ENCODE results near the gene SSH2. TPM values are rescaled to one million over a fixed set of nuclear protein-coding genes. Genes with fewer than 3 reads are reported as not detected.

The SSH2 gene
- total RNA-seq, 5 donors from 2014 or later (not counting 1 experiment from before 2014, with no cell fraction given) = 76.2 to 115 (median 82.7) TPM

- Histone ChIP-seq H3K27me3 (replicated peaks in 1 of 2; ENCODE audit: control insufficient read depth in 2 of 2, extremely low read depth in 1 of 2, insufficient read depth in 2 of 2, low read length in 1 of 2) (no peaks in the 10 kb centered on the region), H3K27ac (ENCODE audit: low read length) (no peak overlapping the region), H3K4me1 (ENCODE audit: control insufficient read depth in 1 of 2, extremely low read depth in 1 of 2, insufficient read depth in 2 of 2, low read length in 2 of 2) (no peaks in the 10 kb centered on the region), H3K36me3 (ENCODE audit: control insufficient read depth in 2 of 2, extremely low read depth in 1 of 2, insufficient read depth in 1 of 2, low read length in 1 of 2) (peaks cover 0 to 4% of the 10 kb centered on the region in 2 donors), H3K9me3 (no peaks in the 10 kb centered on the region), H3K4me3 (ENCODE audit: control insufficient read depth in 1 of 2, extremely low read depth in 1 of 2, low read length in 1 of 2) (no peak overlapping the region)
- H3K9me3 Mint-ChIP-seq = no peaks in the 10 kb centered on the region
- POLR2A ChIA-PET = no interaction called here
- no peak overlapping the region for H3K4me3 Mint-ChIP-seq
- H3K4me1 Mint-ChIP-seq = peaks cover 0 to 12% (median 5%) of the 10 kb centered on the region in 3 donors
- ATAC-seq (replicated peaks in 1 of 4) (no peak), DNase-seq (no peak)
- H3K27ac Mint-ChIP-seq = no peak overlapping the region
- peaks cover 18% of the 10 kb centered on the region for H3K36me3 Mint-ChIP-seq
- 100% methylated on average over 3 of the region's 3 CpGs for WGBS (ENCODE audit: insufficient coverage)
- no peaks in the 10 kb centered on the region for H3K27me3 Mint-ChIP-seq
- CTCF ChIA-PET = no interaction called here
These were observed 81.3 kb downstream of the SSH2 start for GRCh38 chr17:29848737-29849136.

- H3K27ac Mint-ChIP-seq = no peak overlapping the region
- WGBS (ENCODE audit: insufficient coverage) = no CpG with 5 or more reads among the region's 3 CpGs
- Histone ChIP-seq H3K36me3 (ENCODE audit: control insufficient read depth in 2 of 2, extremely low read depth in 1 of 2, insufficient read depth in 1 of 2, low read length in 1 of 2) (peaks cover 0 to 4% of the 10 kb centered on the region in 2 donors), H3K27me3 (replicated peaks in 1 of 2; ENCODE audit: control insufficient read depth in 2 of 2, extremely low read depth in 1 of 2, insufficient read depth in 2 of 2, low read length in 1 of 2) (no peaks in the 10 kb centered on the region), H3K27ac (ENCODE audit: low read length) (no peak overlapping the region), H3K9me3 (no peaks in the 10 kb centered on the region), H3K4me3 (ENCODE audit: control insufficient read depth in 1 of 2, extremely low read depth in 1 of 2, low read length in 1 of 2) (no peak overlapping the region), H3K4me1 (ENCODE audit: control insufficient read depth in 1 of 2, extremely low read depth in 1 of 2, insufficient read depth in 2 of 2, low read length in 2 of 2) (no peaks in the 10 kb centered on the region)
- H3K27me3 Mint-ChIP-seq = no peaks in the 10 kb centered on the region
- peaks cover 0 to 6% (median 5%) of the 10 kb centered on the region in 3 donors for H3K4me1 Mint-ChIP-seq
- H3K9me3 Mint-ChIP-seq = no peaks in the 10 kb centered on the region
- POLR2A ChIA-PET = no interaction called here
- H3K4me3 Mint-ChIP-seq = no peak overlapping the region
- CTCF ChIA-PET = no interaction called here
- DNase-seq (no peak), ATAC-seq (replicated peaks in 1 of 4) (no peak)
- H3K36me3 Mint-ChIP-seq = peaks cover 20% of the 10 kb centered on the region
These were observed 82.3 kb downstream of the SSH2 start for GRCh38 chr17:29847527-29848400.

GRCh38 chr17:29847118-29847517 is 82.9 kb downstream of the SSH2 start:
- POLR2A ChIA-PET = no interaction called here
- H3K27ac Mint-ChIP-seq = no peak overlapping the region
- H3K27ac ChIP-seq (ENCODE audit: low read length) = no peak overlapping the region
- DNase-seq = no peak
- H3K27me3 Mint-ChIP-seq = no peaks in the 10 kb centered on the region
- H3K36me3 ChIP-seq (ENCODE audit: control insufficient read depth in 2 of 2, extremely low read depth in 1 of 2, insufficient read depth in 1 of 2, low read length in 1 of 2) = peaks cover 0 to 4% of the 10 kb centered on the region in 2 donors
- no CpG with 5 or more reads among the region's 3 CpGs for WGBS (ENCODE audit: insufficient coverage)
- no peaks in the 10 kb centered on the region for H3K9me3 Mint-ChIP-seq
- H3K4me1 ChIP-seq (ENCODE audit: control insufficient read depth in 1 of 2, extremely low read depth in 1 of 2, insufficient read depth in 2 of 2, low read length in 2 of 2) = no peaks in the 10 kb centered on the region
- no peak overlapping the region for H3K4me3 ChIP-seq (ENCODE audit: control insufficient read depth in 1 of 2, extremely low read depth in 1 of 2, low read length in 1 of 2)
- CTCF ChIA-PET = no interaction called here
- peaks cover 0 to 6% (median 5%) of the 10 kb centered on the region in 3 donors for H3K4me1 Mint-ChIP-seq
- no peak overlapping the region for H3K4me3 Mint-ChIP-seq
- no peaks in the 10 kb centered on the region for H3K27me3 ChIP-seq (replicated peaks in 1 of 2; ENCODE audit: control insufficient read depth in 2 of 2, extremely low read depth in 1 of 2, insufficient read depth in 2 of 2, low read length in 1 of 2)
- no peaks in the 10 kb centered on the region for H3K9me3 ChIP-seq
- ATAC-seq (replicated peaks in 1 of 4) = no peak
- H3K36me3 Mint-ChIP-seq = peaks cover 22% of the 10 kb centered on the region

GRCh38 chr17:29846298-29846697 is 83.7 kb downstream of the SSH2 start:
- no peak for DNase-seq
- Mint-ChIP-seq H3K27me3 (no peaks in the 10 kb centered on the region), H3K4me1 (peaks cover 0 to 6% (median 5%) of the 10 kb centered on the region in 3 donors), H3K27ac (no peak overlapping the region), H3K36me3 (peaks cover 22% of the 10 kb centered on the region), H3K9me3 (no peaks in the 10 kb centered on the region), H3K4me3 (no peak overlapping the region)
- peaks cover 0 to 4% of the 10 kb centered on the region in 2 donors for H3K36me3 ChIP-seq (ENCODE audit: control insufficient read depth in 2 of 2, extremely low read depth in 1 of 2, insufficient read depth in 1 of 2, low read length in 1 of 2)
- ATAC-seq (replicated peaks in 1 of 4) = no peak
- no peaks in the 10 kb centered on the region for H3K4me1 ChIP-seq (ENCODE audit: control insufficient read depth in 1 of 2, extremely low read depth in 1 of 2, insufficient read depth in 2 of 2, low read length in 2 of 2)
- no peak overlapping the region for H3K27ac ChIP-seq (ENCODE audit: low read length)
- POLR2A ChIA-PET = no interaction called here
- WGBS (ENCODE audit: insufficient coverage) = no CpG with 5 or more reads among the region's 2 CpGs
- CTCF ChIA-PET = interaction anchor here in 1 of 2 donors (0.7 kb wide), 1 partner anchor 74 kb away, joined by 3 read pairs; no protein-coding TSS in a partner anchor
- no peak overlapping the region for H3K4me3 ChIP-seq (ENCODE audit: control insufficient read depth in 1 of 2, extremely low read depth in 1 of 2, low read length in 1 of 2)
- H3K9me3 ChIP-seq = no peaks in the 10 kb centered on the region
- H3K27me3 ChIP-seq (replicated peaks in 1 of 2; ENCODE audit: control insufficient read depth in 2 of 2, extremely low read depth in 1 of 2, insufficient read depth in 2 of 2, low read length in 1 of 2) = no peaks in the 10 kb centered on the region

- H3K4me1 Mint-ChIP-seq = peaks cover 0 to 6% (median 1%) of the 10 kb centered on the region in 3 donors
- Histone ChIP-seq H3K4me3 (ENCODE audit: control insufficient read depth in 1 of 2, extremely low read depth in 1 of 2, low read length in 1 of 2) (no peak overlapping the region), H3K9me3 (no peaks in the 10 kb centered on the region), H3K36me3 (ENCODE audit: control insufficient read depth in 2 of 2, extremely low read depth in 1 of 2, insufficient read depth in 1 of 2, low read length in 1 of 2) (peaks cover 0 to 4% of the 10 kb centered on the region in 2 donors), H3K27ac (ENCODE audit: low read length) (no peak overlapping the region), H3K27me3 (replicated peaks in 1 of 2; ENCODE audit: control insufficient read depth in 2 of 2, extremely low read depth in 1 of 2, insufficient read depth in 2 of 2, low read length in 1 of 2) (no peaks in the 10 kb centered on the region), H3K4me1 (ENCODE audit: control insufficient read depth in 1 of 2, extremely low read depth in 1 of 2, insufficient read depth in 2 of 2, low read length in 2 of 2) (no peaks in the 10 kb centered on the region)
- H3K9me3 Mint-ChIP-seq = no peaks in the 10 kb centered on the region
- no peaks in the 10 kb centered on the region for H3K27me3 Mint-ChIP-seq
- WGBS (ENCODE audit: insufficient coverage) = no CpG with 5 or more reads among the region's 1 CpG
- H3K4me3 Mint-ChIP-seq = no peak overlapping the region
- CTCF ChIA-PET = interaction anchor here in 1 of 2 donors (0.9 kb wide), 1 partner anchor 87 kb away, joined by 3 read pairs; no protein-coding TSS in a partner anchor
- no peak overlapping the region for H3K27ac Mint-ChIP-seq
- H3K36me3 Mint-ChIP-seq = peaks cover 25% of the 10 kb centered on the region
- no peak for ATAC-seq (replicated peaks in 1 of 4)
- DNase-seq = no peak
- POLR2A ChIA-PET = no interaction called here
These were observed 85.5 kb downstream of the SSH2 start for GRCh38 chr17:29844339-29845048.

GRCh38 chr17:29840884-29841283 is 89.1 kb downstream of the SSH2 start:
- Histone ChIP-seq H3K4me1 (ENCODE audit: control insufficient read depth in 1 of 2, extremely low read depth in 1 of 2, insufficient read depth in 2 of 2, low read length in 2 of 2) (no peaks in the 10 kb centered on the region), H3K9me3 (no peaks in the 10 kb centered on the region), H3K27me3 (replicated peaks in 1 of 2; ENCODE audit: control insufficient read depth in 2 of 2, extremely low read depth in 1 of 2, insufficient read depth in 2 of 2, low read length in 1 of 2) (no peaks in the 10 kb centered on the region), H3K4me3 (ENCODE audit: control insufficient read depth in 1 of 2, extremely low read depth in 1 of 2, low read length in 1 of 2) (no peak overlapping the region), H3K36me3 (ENCODE audit: control insufficient read depth in 2 of 2, extremely low read depth in 1 of 2, insufficient read depth in 1 of 2, low read length in 1 of 2) (peaks cover 0 to 8% of the 10 kb centered on the region in 2 donors), H3K27ac (ENCODE audit: low read length) (no peak overlapping the region)
- Mint-ChIP-seq H3K36me3 (peaks cover 19% of the 10 kb centered on the region), H3K27me3 (no peaks in the 10 kb centered on the region), H3K9me3 (no peaks in the 10 kb centered on the region), H3K27ac (no peak overlapping the region), H3K4me1 (peaks cover 0 to 6% (median 0%) of the 10 kb centered on the region in 3 donors), H3K4me3 (no peak overlapping the region)
- POLR2A ChIA-PET = no interaction called here
- ATAC-seq (replicated peaks in 1 of 4) (no peak), DNase-seq (no peak)
- CTCF ChIA-PET = interaction anchor here (0.5 to 1.2 kb wide), 2 partner anchors 15 to 104 kb away, joined by 3 to 5 read pairs; no protein-coding TSS in a partner anchor
